Activated CD4-positive, CD25-positive, alpha-beta regulatory T cell treated with anti-CD3 and anti-CD28 coated beads, Interleukin-2, amount 50 U/mL, for 72 hours (primary cell): ENCODE data around the gene TRPM3.
"Not testable (repeated sequence)": the region's sequence is repeated elsewhere in the genome, so short reads cannot be mapped to it uniquely, and the experiment has no call there.

ENCODE experiments used
- DNase-seq: peaks from one replicate; pipeline ENCODE4 v3.0.0; 2021

The TRPM3 gene

DNA sequence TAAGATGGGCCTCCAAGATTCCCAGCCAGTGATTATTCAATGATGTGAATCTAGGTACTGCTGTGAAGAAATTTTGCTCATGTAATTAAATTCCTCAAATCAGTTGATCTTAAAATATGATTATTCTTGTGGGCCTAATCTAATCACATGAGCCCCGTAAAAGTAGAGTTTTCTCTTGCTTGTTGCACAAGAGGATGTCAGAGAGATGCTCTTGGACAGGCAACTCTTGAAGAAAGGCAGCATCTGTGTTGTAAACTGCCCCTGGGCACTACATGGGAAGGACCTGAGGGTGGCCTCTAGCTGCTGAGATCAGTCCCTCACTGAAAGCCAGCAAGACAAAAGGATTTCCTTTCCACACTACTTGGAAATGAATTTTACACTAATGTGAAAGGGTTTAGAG is 132.9 kb downstream of the TRPM3 start:
- DNase-seq, result no peak

DNA sequence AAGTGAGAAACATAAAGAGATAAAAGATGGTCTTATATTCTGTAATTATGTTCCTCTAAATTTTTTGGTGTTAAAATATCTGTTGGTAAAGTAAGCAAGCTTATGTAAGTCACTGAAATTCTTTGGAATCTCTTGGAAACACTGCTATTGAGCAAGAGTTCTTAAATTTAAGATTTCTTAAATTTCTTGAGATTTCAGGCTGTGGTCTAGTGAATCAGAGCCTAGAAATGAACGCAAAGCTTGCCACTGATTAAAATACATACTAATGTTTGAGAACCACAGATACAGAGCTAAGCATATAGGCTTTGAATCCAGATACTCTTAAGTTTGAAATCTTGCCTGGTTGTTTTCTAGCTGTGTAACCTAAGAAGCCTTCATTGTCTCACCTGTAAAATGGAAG is 133.4 kb downstream of the TRPM3 start:
- DNase-seq, result no peak

DNA sequence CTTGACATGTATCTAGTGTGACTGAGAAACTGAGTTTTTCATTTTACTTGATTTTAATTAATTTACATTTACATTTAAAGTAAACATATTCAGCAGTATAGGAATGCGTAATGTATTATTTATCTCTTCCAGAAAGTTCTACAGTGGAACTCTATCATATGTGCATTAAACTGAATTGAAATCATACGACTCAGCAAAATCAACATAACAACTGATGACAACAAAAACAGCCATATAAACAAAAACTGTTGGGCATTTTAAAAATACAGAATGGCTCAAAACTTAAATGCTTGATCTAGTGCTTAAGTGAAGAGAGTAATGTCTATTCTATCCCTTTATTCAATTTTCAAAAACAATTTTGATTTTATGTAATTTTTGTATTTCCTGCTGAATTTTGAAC is 134.4 kb downstream of the TRPM3 start:
- DNase-seq, result no peak

DNA sequence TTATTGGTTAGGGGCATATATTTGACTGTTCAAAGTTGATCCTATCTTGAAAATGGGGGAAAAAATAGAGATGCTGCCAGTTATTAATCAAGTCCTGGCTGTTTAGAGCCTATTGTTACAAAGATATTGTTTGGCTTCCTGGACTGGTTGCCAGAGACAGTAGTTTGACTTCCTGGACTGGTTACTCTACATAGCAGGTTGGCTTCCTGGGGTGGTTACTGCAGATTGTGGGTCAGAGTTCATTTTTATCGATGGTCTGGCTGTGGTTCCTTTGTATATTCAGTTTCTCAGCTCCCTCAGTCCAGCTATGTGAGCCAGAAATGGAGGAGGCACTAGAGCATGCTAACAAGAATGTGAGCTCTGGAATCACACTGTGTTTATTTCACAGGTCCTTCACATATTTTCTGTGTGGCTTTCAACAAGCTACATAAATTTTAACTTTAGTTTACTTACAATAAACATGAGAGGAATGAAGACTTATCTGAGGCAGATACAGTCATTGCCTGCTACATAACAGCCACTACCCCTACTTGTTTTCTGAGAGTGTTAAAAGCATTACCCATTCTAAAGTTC is 137.6 kb downstream of the TRPM3 start:
- DNase-seq, result no peak

DNA sequence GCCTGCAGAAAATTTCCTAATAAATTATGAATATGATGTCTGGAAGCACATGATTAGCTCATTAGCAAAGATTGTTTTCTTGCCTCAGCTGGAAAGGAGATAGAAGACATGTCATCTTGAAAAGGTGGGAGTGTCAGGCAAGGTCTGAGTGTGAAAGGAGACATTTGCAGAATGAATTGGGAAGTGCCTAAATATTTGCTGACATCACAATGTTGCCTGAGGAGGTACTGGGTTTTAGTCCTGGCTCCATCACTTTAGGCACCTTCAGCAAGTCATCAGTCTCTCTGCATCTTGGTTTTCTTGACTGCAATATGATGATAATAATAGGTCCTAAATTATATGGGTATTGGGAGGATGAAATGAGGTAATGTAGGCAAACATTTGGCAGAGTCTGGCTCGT is 140.1 kb downstream of the TRPM3 start:
- no peak for DNase-seq

DNA sequence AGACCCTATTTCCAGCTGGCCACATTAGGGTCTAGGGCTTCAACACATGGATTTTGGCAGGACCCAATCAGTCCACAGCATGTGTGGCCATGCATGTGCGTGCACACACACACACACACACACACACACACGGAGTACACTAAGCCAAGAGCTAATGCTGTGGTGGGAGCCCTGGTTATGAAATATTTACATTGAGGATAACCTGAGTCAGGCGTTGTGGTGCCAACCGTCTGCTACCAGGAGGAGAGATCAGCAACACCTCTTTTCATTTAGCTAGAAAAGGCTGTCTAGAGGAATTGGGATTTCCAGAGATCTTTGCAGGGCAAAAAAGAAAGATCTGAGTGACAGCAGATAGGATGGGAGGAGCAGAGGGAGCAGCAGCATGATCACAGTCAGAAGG is 141.5 kb downstream of the TRPM3 start:
- DNase-seq, result no peak

DNA sequence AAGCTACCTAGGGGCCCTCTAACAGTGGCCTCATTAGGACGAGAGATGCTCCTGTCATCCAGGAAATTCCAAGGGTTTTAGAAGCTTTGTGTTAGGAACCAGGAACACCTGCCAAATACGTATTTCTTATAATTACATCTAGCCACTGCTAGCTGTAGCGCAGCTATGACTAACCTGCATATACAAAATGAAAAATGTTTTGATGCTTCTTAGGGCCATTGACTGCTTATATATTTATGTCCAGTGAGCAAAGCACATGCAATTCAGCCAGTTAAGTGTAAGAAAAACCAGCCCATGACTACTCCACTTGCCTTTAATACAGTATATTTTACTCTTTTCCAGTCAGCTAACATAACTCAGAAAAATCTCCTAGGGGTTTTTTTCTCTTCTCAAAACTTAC is 143.3 kb downstream of the TRPM3 start:
- DNase-seq, result no peak

DNA sequence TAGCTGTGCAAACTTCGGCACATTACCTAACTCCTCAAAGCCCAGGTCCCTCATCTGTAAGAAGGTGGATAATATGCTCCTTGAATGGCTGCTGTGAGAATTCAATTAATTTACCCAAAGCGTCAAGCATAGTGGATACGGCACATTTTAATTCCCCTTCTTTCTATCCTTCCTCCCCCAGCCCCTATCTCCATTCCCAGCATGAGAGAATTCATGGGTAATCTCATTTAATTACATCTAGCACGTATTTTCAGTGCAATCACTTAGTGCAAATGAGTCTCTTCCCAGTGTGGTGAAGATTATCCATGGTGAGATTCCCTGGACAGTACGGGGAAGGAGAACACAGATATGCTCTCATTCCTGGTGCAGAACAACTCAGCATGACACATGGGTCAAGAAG is 145.6 kb downstream of the TRPM3 start:
- no peak for DNase-seq

DNA sequence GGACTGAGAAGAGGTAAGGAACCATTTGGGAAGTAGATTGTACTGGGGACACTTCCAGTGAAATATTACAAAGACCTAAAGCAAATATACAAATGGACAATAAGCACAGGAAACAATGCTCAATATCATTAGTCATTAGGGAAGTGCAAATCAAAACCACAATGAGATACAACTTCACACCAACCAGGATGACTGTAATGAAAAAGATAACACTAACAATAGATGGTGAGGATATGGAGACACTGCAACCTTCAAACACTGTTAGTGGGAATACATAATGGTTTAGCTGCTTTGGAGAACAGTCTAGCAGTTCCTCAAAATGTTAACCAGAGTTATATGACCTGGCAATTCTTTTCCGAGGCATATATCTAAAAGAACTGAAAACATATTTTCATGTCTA is 149.7 kb downstream of the TRPM3 start:
- DNase-seq, result no peak

DNA sequence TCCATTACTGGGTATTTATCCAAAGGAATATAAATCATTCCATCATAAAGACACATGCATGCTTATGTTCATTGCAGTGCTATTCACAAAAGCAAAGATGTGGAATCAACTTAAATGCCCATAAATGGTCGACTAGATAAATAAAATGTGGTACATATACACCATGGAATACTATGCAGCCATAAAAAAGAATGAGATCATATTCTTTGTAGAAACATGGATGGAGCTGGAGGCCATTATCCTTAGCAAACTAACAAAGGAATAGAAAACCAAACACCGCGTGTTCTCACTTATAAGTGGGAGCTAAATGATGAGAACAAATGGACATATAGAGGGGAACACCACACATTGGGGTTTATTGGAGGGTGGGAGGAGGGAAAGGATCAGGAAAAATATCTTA is 155.0 kb downstream of the TRPM3 start:
- DNase-seq, result not testable (repeated sequence)

DNA sequence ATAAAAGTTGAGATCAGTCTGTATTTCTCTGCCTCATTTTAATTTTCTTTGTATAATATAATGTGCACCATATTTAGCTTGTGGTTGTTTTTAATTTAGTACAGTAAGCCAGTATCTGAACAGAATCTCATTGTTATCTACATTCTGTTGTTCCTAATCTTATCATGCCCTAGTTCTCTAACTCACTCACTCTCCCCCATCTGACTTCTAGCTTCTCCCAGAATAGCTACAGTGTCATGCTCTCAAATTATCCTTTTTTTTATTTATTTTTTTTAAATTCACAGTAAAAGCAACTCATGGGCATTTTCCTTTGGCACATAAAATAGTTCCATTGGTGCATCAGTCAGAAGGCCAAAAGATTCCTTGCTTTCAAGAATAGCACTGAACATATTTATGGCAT is 156.6 kb downstream of the TRPM3 start:
- no peak for DNase-seq

DNA sequence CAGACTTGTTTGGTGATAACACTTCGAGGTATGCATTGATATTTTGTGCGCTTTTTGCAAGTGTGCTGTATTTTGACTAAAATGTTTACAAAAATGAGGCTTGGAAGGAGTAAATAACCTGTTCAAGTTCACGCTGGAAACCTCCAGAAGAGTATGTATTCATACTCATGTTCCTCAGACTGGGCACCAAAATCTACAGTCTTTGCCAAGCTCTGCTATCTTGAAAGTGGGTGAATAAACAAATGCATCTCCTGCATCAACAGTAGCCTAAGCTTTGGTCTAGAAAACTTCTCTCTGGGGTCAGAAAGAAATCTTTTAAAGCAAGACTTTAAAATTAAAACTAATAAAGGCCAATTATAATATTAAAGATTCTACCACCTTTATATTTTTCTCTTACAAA is 157.9 kb downstream of the TRPM3 start:
- DNase-seq, result no peak

DNA sequence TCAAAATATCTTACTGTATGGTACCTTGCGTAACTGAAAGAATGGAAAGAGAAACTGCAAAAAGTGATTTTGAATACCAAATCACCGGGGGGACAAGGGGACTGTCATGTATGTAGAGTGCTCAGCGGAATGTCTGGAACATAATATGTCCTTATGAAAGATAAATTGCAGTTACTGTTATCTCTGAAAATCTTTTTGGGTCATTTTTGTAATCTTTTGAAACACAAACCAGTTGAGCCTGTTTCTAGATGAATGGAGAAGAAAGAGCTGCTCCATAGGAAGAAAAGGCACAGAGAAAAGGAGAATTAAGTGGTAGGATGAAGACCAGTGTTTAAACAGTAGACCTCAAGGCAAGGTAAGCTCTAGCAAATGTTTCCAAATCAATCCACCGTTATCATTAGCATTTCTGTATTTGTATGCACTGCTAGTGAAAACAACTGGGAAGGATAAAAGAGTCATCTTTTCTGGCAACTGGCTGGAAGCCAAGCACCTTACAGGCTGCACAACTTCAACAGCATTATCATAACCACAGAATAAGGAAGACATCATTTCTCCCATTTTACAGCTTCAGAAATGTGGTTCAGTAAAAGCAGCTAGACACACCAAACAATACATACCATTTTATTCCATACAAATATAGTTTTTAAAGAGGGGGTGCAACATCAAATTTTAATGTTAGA is 158.5 kb downstream of the TRPM3 start:
- DNase-seq, result no peak

DNA sequence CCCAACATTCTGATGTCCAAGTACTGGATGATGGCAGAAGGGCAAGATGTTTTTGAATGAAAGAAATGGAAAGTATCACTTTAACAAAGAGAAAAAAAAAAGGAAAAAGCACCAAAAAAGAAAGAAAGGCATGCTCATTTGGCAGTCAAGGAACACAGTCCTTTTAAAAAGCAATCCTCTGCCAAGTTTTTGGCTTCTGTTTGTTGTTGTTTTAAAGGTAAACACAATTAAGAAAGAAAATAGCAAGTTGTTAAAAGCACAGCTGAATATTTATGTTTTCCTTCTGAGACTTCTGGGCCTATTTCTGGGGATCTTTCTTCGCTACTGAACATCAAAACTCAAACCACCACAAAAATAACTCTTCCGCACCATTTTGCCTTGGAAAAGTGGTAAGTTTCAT is 162.1 kb downstream of the TRPM3 start:
- DNase-seq, result no peak

DNA sequence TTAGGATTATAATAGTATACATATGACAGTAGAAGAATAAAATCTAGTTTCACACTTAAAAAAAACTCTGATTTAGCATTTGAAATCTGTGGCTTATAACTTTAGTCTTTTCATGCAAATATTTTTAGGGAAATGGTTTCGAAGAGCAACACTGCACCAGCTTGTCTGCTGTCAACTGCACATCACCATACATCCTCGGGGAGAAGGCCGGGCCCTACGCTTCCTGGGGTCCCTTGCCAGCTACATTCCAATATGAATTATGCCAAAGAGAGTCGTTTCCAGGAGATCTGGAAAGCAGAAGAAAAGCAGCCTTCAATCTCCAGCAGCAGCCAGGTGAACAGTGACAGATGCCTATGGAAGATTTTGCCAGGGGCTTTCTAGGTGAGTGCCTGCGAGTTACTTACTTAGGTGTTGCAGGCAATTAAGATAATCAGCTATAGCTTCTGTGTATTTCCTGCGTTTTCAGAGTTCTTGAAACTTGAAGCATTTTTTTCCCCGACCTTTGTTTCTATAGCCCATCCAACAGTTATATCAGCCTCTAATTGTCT is 166.8 kb downstream of the TRPM3 start:
- DNase-seq, result no peak

DNA sequence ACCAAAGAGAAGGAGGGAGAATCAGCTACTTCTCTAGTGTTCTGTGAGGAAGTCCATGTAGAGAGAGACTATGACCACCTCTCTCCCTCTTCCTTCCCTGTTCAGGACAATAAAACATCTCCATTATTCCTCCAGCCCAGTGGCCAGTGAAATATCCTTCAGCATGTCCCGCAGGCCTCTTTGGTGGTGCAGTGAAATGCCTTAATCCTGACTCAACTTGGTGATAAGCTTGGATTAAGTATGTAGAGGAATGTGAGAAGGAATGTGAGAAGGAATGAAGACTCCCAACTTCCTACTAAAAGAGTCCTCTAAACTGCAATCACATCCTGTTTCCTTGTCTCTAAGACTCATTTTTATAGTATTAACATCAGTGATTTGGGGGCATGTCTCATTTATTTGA is 167.3 kb downstream of the TRPM3 start:
- no peak for DNase-seq

DNA sequence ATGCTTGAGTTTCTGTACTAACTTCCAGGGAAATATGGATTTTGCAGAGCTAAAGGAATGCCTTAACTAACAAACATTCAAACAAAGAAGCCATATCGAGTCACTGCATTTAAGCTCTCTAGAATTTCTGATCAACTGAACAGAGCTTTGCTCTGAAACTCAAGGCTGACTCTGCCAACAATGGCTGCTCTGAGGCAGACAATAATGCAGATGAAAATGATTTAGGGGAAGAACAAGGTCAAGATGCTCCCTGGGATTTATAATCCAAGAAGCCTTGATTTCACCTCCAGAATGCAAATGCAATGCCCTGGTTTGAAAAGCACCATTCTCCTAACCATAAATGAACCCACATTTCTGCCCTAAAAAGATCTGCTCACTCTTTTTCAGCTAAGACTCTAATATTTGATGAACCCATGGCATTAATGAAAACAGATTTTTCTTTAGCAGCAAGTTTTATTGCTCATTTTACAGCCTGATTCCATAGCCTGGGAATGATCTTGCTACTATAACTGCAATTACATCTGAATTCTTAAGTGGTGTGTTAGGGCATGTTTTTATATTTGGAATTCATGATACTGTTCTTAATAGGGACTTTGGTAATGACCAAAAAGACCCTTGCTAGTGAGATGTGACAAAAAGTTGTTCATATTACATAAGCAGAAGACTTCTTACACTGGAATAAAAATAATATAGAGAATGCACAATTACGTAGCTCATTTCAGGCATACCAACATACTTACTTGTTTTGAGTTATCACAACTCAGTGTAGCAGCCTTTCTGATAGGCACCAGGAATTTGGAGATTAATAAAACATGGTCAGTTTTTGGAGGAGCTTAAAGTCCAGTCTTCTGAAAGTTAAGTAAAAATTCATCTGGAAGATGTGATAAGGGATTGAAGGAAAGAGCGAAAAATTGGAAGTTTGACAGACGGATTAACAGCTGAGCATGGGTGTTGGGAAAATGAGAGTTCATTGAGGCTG is 169.4 kb downstream of the TRPM3 start:
- no peak for DNase-seq

DNA sequence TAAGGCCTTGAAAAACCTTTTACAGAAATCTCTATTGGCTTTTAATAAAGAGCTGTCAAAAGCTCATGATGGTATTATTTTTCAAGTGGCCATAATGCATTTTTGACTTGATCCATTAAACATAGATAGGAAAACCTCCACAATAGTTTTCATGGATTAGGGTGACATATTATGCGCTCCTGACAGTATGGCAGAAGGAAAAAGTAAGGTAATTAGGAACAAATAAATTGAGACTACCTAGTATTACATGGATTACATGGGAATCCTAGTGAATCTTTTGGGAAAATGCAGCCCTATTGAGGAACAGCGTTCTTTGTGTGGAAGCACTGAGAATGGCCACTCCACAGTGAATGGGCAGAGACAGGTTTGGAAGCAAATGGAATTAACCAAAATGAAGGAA is 171.2 kb downstream of the TRPM3 start:
- no peak for DNase-seq

DNA sequence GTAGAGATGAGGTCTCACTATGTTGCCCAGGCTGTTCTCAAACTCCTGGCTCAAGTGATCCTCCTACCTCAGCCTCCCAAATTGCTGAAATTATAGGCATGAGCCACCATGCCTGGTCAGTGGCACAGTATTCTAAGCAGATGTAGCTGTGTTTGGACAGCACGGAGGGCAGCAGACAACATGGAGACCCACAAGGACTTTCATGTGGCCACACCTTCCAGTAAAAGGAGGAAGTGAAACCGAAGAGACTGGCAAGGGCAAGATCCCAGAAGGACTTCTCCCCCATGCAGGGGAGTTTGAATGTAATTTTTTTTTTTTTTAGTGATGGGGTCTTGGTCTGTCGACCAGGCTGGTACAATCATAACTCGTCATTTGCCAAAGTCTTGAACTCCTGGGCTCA is 172.2 kb downstream of the TRPM3 start:
- DNase-seq, result no peak

DNA sequence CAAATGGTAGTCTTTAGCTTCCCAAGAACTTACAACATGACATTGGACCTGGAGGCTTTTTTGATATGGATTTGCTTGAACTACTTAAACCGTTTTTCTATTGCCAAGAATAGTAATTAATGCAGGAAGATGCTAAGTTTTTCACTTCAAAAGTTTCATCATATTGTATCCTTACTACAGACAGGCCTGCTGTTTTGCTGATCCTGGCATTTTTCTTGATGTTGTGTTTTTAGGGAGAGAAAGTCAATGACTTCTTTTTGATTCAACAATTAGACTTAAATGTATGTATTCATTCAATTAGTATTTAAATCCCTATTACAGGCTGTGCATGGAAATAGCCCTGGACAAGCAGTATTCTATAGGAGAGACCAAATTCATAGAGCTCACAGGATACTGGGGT is 172.7 kb downstream of the TRPM3 start:
- DNase-seq, result no peak

DNA sequence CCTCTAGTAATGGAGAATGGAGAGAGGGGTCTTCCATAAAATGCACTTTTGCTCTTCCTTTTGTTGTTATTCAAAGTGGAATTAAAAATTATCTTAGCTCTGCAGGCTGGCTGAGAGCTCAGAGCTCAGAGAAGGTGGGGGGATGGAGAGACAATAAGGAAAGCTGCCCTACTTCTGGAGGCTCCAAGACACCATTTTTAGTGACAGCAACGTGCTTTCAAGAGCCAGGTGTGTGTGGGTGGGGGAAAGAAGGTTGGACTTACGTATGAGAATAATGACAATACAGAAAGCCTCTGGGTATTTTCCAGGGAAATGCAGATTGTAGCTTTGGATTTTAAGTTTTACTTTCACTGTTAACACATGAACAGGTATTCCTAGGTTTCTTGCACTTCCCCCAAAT is 173.9 kb downstream of the TRPM3 start:
- no peak for DNase-seq

DNA sequence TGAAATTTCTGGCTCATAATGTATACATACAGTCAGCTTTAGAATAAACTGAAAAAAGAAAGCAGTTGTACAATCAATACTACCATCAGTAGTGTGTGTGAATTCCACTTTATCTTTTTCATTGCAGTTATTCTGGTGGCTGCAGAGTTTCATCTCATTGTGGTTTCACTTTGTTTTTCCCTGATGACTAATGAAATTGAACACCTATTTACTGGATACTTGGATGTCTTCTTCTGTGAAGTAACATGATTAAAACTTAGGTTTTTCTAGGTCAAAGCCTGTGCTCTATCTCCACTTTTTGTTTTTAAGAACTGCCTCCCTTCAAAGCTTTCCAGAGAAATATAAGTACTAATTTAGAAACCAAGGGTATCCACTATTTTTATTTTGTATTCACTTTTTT is 174.3 kb downstream of the TRPM3 start:
- DNase-seq, result no peak

DNA sequence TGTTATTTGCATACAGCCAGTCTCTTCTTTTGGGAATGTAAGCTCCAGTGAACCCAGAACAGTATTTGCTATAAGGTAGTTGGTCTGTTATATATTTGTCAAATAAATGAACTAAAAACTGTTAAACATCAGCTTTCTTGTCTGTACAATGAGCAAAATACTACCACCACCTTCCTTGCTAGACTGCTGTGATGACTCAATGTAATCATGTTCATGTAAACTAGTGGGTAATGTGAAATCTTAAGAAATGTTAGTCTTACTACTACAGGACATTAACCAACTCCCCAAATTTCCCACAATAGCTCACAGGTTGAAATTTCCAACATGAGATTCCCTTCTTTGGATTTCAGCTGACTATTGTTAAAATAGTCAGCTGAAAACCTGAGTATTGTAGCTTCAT is 176.1 kb downstream of the TRPM3 start:
- no peak for DNase-seq

DNA sequence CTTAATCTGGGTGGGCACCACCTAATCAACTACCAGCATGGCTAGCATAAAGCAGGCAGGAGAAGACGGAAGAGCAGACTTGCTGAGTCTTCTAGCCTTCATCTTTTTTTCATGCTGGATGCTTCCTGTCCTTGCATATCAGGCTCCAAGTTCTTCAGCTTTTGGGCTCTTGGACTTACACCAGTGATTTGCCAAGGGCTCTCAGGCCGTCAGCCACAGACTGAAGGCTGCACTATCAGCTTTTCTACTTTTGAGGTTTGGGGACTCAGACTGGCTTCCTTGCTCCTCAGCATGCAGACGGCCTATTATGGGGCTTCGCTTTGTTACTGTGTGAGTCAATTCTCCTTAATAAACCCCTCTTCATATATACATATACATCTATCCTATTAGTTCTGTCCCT is 180.2 kb downstream of the TRPM3 start:
- no peak for DNase-seq
